Omental fat pad (tissue), 4 donors: ENCODE measurements around the gene KIF5C. TPM values are rescaled to one million over a fixed set of nuclear protein-coding genes. Genes with fewer than 3 reads are reported as not detected.

Experiments
- ATAC-seq: fragments of 150-250 bp; one replicate; pipeline ENCODE4 v1.9.1; 2016; ENCODE audit warnings: mild to moderate bottlenecking, moderate library complexity; ENCODE audit not compliant: low FRiP score
- DNase-seq: peaks from one replicate; pipeline ENCODE4 v3.0.0-alpha.2; 2019; ENCODE audit warnings: low spot score
- total RNA-seq, 4 donors: library from RNA; depleted of rRNA; stranded (reverse); fragments of >200 nt; gene quantifications; one replicate each; pipeline ENCODE4 v1.1.0, GENCODE V29; 2016
- TF ChIP-seq, protein P1 (sequence below), 3 donors: fragments of 450-650 bp; IDR thresholded peaks; one replicate each; pipeline ENCODE4 v1.5.1; 2016 to 2017; ENCODE audit warnings: antibody characterized with exemption in 3 of 3, mild to moderate bottlenecking in 3 of 3, moderate library complexity in 2 of 3

KIF5C gene
- total RNA-seq, 4 donors from 2014 or later = 0.88 to 4.5 (median 2.4) TPM

DNA sequence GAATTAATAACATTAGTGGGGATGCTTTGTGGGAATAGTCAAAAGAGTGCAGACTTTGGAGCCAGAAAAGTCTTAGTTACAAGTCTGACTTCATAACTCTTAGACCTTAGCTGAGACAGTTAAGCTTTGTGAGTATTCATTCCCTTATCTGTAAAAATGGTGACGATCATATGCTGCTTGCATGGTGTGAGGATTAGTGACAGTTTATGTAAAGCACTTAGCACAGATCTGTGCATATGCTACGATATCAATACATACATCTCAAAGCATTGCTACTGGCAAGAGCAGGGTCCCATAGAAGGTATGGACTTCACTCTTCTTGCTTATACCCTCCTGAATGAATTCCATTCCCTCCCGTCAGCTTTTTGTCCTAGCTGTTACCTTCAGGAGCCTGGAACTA is 106.8 kb downstream of the KIF5C start:
- ATAC-seq = no peak
- TF ChIP-seq, protein P1, sequence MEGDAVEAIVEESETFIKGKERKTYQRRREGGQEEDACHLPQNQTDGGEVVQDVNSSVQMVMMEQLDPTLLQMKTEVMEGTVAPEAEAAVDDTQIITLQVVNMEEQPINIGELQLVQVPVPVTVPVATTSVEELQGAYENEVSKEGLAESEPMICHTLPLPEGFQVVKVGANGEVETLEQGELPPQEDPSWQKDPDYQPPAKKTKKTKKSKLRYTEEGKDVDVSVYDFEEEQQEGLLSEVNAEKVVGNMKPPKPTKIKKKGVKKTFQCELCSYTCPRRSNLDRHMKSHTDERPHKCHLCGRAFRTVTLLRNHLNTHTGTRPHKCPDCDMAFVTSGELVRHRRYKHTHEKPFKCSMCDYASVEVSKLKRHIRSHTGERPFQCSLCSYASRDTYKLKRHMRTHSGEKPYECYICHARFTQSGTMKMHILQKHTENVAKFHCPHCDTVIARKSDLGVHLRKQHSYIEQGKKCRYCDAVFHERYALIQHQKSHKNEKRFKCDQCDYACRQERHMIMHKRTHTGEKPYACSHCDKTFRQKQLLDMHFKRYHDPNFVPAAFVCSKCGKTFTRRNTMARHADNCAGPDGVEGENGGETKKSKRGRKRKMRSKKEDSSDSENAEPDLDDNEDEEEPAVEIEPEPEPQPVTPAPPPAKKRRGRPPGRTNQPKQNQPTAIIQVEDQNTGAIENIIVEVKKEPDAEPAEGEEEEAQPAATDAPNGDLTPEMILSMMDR (IDR thresholded peaks at IDR 0.05) = no peak
- DNase-seq = no peak

DNA sequence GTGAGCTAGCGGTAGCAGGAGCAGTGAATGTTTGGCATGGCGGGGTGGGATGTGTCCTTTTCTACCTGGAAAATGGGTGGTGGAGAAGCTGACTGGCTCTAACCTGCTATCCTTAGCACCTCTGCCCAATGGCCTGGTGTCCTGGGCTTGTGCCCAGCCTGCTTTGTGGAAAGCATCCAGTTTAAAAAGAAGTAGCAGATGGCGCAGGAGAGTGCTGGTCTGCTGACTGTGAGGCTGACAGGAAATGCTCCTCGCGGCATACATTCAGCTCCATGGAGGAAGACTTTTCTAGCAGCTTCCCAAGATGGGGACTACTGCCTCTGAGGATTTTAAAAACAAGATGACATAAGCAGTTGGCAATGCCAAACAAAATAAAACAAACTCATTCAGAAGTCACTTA is 107.3 kb downstream of the KIF5C start:
- DNase-seq (no peak), ATAC-seq (no peak)
- TF ChIP-seq, protein P1 (IDR thresholded peaks at IDR 0.05) = no peak

GRCh38 chr2:148983896-148984295 is 108.9 kb downstream of the KIF5C start:
- DNase-seq (no peak), ATAC-seq (no peak)
- TF ChIP-seq, protein P1 (IDR thresholded peaks at IDR 0.05) = no peak

DNA sequence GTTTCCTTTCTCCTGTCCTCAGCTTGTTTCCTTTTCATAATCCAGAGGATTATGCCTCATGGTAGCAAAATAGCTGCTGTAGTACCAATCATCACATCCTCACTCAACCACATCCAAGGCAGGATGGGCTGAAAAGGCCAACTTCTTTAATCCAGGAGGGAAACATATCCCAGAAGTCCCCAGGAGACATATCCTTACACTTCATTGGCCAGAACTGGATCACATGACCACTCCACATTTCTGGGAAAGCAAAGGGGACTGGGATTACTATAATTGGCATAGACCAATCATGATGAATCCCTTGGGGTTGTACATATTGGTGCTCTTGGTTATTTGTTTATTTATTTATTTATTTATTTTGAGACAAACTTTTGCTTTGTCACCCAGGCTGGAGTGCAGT is 109.4 kb downstream of the KIF5C start:
- DNase-seq (no peak), ATAC-seq (no peak)
- TF ChIP-seq, protein P1 (IDR thresholded peaks at IDR 0.05) = no peak

GRCh38 chr2:148987286-148987685 is 112.3 kb downstream of the KIF5C start:
- TF ChIP-seq, protein P1 (IDR thresholded peaks at IDR 0.05) = no peak
- ATAC-seq = no peak

GRCh38 chr2:148988337-148988736 is 113.3 kb downstream of the KIF5C start:
- no peak for ATAC-seq
- TF ChIP-seq, protein P1 (IDR thresholded peaks at IDR 0.05) = no peak

More at GRCh38 chr2:148987286-148987685, 112.3 kb downstream of the KIF5C start:
- DNase-seq = no peak

GRCh38 chr2:148989882-148990493 is 115.0 kb downstream of the KIF5C start:
- ATAC-seq (peak; percentile 69), DNase-seq (no peak)
- TF ChIP-seq, protein P1 (IDR thresholded peaks at IDR 0.05) = peak in 1 of 3 donors; percentile 7

More at GRCh38 chr2:148988337-148988736, 113.3 kb downstream of the KIF5C start:
- DNase-seq = no peak
